WTC11 (cell line): Measurements from ENCODE around the gene TMEM205. TPM values are rescaled to one million over a fixed set of nuclear protein-coding genes. Genes with fewer than 3 reads are reported as not detected.
"Not testable (repeated sequence)": the region's sequence is repeated elsewhere in the genome, so short reads cannot be mapped to it uniquely, and the experiment has no call there.

Experiments used
- ATAC-seq: fragments of 200-7000 bp; cut with Tn5 transposase; 2 replicates; pipeline ENCODE4 v1.10.0; 2021; ENCODE audit warnings: mild to moderate bottlenecking, moderate library complexity
- CTCF ChIA-PET: fragments of 300-600 bp; sonication (Branson Sonifier 250); formaldehyde crosslinking; loops from one replicate; lab custom pipeline; 2021; ENCODE audit warnings: antibody characterized with exemption; lab: Charles Lee
- POLR2A ChIA-PET: fragments of 350-600 bp; sonication (Branson Sonifier 250); formaldehyde crosslinking; loops from one replicate; lab custom pipeline; 2021; ENCODE audit warnings: antibody characterized with exemption; lab: Charles Lee
- DNase-seq: peaks from one replicate; pipeline ENCODE4 v3.0.0; 2021; ENCODE audit warnings: low spot score
- H3K27ac Mint-ChIP-seq: 2 replicates; pipeline ENCODE4 v1.8.0; 2021; ENCODE audit warnings: mixed read lengths
- H3K27me3 Mint-ChIP-seq: 2 replicates; pipeline ENCODE4 v1.8.0; 2021; ENCODE audit warnings: low read depth, mild to moderate bottlenecking, moderate library complexity, mixed read lengths
- H3K36me3 Mint-ChIP-seq: 2 replicates; pipeline ENCODE4 v1.8.0; 2021; ENCODE audit warnings: mixed read lengths
- H3K4me1 Mint-ChIP-seq: 2 replicates; pipeline ENCODE4 v1.8.0; 2022; ENCODE audit warnings: mixed read lengths
- H3K4me3 Mint-ChIP-seq: 2 replicates; pipeline ENCODE4 v1.8.0; 2021; ENCODE audit warnings: mild to moderate bottlenecking, moderate library complexity, mixed read lengths
- H3K9me3 Mint-ChIP-seq: 2 replicates; pipeline ENCODE4 v1.8.0; 2021; ENCODE audit warnings: mixed read lengths
- CBFB ChIP-seq: sonication (generic); formaldehyde crosslinking; IDR thresholded peaks from 2 replicates; pipeline ENCODE4 v1.8.1; 2022; ENCODE audit warnings: mild to moderate bottlenecking, low read depth, missing genetic modification reagents
- CREB1 ChIP-seq: sonication (generic); formaldehyde crosslinking; IDR thresholded peaks from 2 replicates; pipeline ENCODE4 v1.8.0; 2023; ENCODE audit warnings: mild to moderate bottlenecking, missing genetic modification reagents
- CREM ChIP-seq: sonication (generic); formaldehyde crosslinking; IDR thresholded peaks from 2 replicates; pipeline ENCODE4 v1.8.1; 2022; ENCODE audit warnings: mild to moderate bottlenecking, missing genetic modification reagents, moderate library complexity
- NFATC4 ChIP-seq: fragments of 250-450 bp; sonication (Bioruptor Pico); IDR thresholded peaks from 2 replicates; pipeline ENCODE4 v1.9.0; 2021; ENCODE audit warnings: mild to moderate bottlenecking
- PRRX2 ChIP-seq: fragments of 250-450 bp; sonication (Bioruptor Pico); IDR thresholded peaks from 2 replicates; pipeline ENCODE4 v1.8.0; 2021; ENCODE audit warnings: mild to moderate bottlenecking
- SMAD3 ChIP-seq: sonication (generic); formaldehyde crosslinking; IDR thresholded peaks from 2 replicates; pipeline ENCODE4 v1.8.0; 2022; ENCODE audit warnings: missing genetic modification reagents, mild to moderate bottlenecking, borderline replicate concordance
- SP1 ChIP-seq: sonication (generic); formaldehyde crosslinking; conservative IDR thresholded peaks from 2 replicates; pipeline ENCODE4 v1.8.1; 2022; ENCODE audit warnings: missing genetic modification reagents
- TEAD4 ChIP-seq: sonication (generic); formaldehyde crosslinking; IDR thresholded peaks from 2 replicates; pipeline ENCODE4 v1.8.0; 2022; ENCODE audit warnings: mild to moderate bottlenecking, missing genetic modification reagents
- ZBTB43 ChIP-seq: sonication (generic); formaldehyde crosslinking; IDR thresholded peaks from 2 replicates; pipeline ENCODE4 v1.8.1; 2023; ENCODE audit warnings: mild to moderate bottlenecking, missing genetic modification reagents
- ZNF121 ChIP-seq: sonication (generic); formaldehyde crosslinking; IDR thresholded peaks from 2 replicates; pipeline ENCODE4 v1.8.0; 2023; ENCODE audit warnings: missing genetic modification reagents
- ZNF219 ChIP-seq: sonication (generic); formaldehyde crosslinking; IDR thresholded peaks from 2 replicates; pipeline ENCODE4 v1.8.0; 2023; ENCODE audit warnings: missing genetic modification reagents, mild to moderate bottlenecking, borderline replicate concordance
- ZNF317 ChIP-seq: sonication (generic); formaldehyde crosslinking; IDR thresholded peaks from 2 replicates; pipeline ENCODE4 v1.8.1; 2023; ENCODE audit warnings: low read depth, mild to moderate bottlenecking, moderate library complexity, missing genetic modification reagents, borderline replicate concordance
- ZNF671 ChIP-seq: fragments of 250-450 bp; sonication (Bioruptor Pico); IDR thresholded peaks from 2 replicates; pipeline ENCODE4 v1.8.0; 2021; ENCODE audit warnings: mild to moderate bottlenecking
- total RNA-seq: library from RNA; stranded (reverse); gene quantifications from 3 replicates; pipeline ENCODE4 v1.2.3, GENCODE V29; 2021
- TF ChIP-seq, protein P1 (sequence below): sonication (generic); formaldehyde crosslinking; IDR thresholded peaks from 2 replicates; pipeline ENCODE4 v1.8.1; 2022; ENCODE audit warnings: mild to moderate bottlenecking, moderate library complexity, missing genetic modification reagents
- TF ChIP-seq, protein P2 (sequence below): sonication (generic); formaldehyde crosslinking; IDR thresholded peaks from 2 replicates; pipeline ENCODE4 v1.8.0; 2022; ENCODE audit warnings: mild to moderate bottlenecking, missing genetic modification reagents
- TF ChIP-seq, protein P3 (sequence below): sonication (generic); formaldehyde crosslinking; IDR thresholded peaks from 2 replicates; pipeline ENCODE4 v1.8.1; 2022; ENCODE audit warnings: low read depth, mild to moderate bottlenecking, moderate library complexity, missing genetic modification reagents, borderline replicate concordance
- TF ChIP-seq, protein P4 (sequence below): fragments of 250-450 bp; sonication (Bioruptor Pico); IDR thresholded peaks from 2 replicates; pipeline ENCODE4 v1.9.0; 2021; ENCODE audit warnings: mild to moderate bottlenecking, borderline replicate concordance
- TF ChIP-seq, protein P5 (sequence below): sonication (generic); formaldehyde crosslinking; IDR thresholded peaks from 2 replicates; pipeline ENCODE4 v1.8.1; 2022; ENCODE audit warnings: low read depth, missing genetic modification reagents, borderline replicate concordance

The TMEM205 gene
- total RNA-seq, 1 experiment from 2014 or later, result 69.9 TPM

DNA sequence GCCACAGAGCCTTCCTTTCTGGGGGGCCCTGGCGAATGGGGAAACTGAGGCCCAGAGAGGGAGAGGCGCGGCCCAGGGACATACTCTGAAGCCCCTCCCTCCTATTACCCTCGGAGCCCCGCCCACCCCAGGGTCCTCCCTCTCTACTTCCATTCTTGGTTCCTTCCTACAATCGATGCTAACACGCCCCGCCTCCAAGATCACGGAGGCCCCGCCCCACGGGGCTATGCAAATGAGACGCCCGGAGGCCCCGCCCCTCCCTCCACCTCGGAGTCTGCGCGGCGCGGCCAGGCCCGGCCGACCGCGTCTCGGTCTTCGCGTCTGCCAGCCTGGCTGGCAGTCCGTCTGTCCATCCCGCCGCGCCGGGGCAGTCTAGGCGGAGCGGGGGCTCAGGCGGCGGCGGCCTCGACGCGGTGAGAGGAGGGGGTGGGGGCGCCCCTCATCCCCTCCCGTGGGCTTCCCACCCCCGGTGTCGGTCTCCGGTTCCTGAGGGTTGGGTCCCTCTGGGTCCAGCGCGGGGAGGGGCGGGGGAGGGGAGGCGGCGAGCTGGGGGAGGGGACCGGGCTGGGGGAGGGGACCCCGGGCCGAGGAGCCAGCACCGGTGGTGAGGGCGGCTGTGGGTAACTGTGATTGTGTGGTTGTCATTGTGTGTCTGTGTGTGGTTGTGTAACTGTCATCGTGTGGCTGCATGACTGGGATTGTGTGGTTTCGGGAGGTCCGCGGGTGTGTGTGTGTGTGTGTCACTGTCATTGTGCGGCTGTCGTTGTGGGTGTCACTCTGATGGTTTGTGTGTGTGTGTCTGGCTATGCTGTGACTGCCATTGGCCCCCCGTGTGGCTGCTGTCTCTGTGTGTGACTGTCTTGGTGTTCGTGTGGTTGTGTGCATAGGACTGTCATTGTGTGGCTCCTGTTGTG is 9.3 kb upstream of the TMEM205 start, which contains the start of gene PLPPR2:
PLPPR2 (plus strand) TSS at position 273 of the 914 bp plus-strand sequence. CDS start 2,242 bp downstream, outside the sequence.
- ATAC-seq (peak; percentile 95), DNase-seq (peak; percentile 99)
- no peak for TF ChIP-seq CREM
- TF ChIP-seq SP1 (CRISPR knock-in tag), result peak; percentile 67
- TF ChIP-seq, protein P1, sequence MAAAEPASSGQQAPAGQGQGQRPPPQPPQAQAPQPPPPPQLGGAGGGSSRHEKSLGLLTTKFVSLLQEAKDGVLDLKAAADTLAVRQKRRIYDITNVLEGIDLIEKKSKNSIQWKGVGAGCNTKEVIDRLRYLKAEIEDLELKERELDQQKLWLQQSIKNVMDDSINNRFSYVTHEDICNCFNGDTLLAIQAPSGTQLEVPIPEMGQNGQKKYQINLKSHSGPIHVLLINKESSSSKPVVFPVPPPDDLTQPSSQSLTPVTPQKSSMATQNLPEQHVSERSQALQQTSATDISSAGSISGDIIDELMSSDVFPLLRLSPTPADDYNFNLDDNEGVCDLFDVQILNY, result peak; percentile 46; the same call in 1 of the 2 replicates
- ChIA-PET POLR2A (no interaction called here), CTCF (no interaction called here)
- no peak within 1 kb of the TSS for H3K27ac Mint-ChIP-seq
- H3K27me3 Mint-ChIP-seq, result peaks cover 74% of the 10 kb centered on the region
- H3K9me3 Mint-ChIP-seq, result no peaks in the 10 kb centered on the region
- H3K4me3 Mint-ChIP-seq, result peak within 1 kb of the TSS; percentile 75
- H3K36me3 Mint-ChIP-seq, result no peaks in the 10 kb centered on the region
- peaks cover 14% of the 10 kb centered on the region for H3K4me1 Mint-ChIP-seq

DNA sequence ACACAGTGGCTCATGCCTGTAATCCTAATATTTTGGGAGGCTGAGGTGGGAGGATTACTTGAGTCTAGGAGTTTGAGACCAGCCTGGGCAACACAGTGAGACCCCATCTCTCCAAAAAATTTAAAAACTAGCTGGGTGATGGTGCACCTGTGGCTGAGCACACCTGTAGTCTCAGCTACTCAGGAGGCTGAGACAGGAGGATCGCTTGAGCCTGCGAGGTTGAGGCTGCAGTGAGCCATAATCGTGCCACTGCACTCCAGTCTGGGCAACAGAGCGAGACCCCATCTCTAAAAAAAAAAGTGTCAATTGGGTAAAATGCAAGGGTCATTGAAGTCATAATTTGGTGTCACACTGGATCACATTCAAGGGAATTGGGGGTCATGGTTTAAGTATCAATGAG is 8.0 kb upstream of the TMEM205 start:
- POLR2A ChIA-PET, CTCF ChIA-PET: not testable (repeated sequence)

GRCh38 chr19:11349171-11349570 is 3.1 kb upstream of the TMEM205 start:
- Mint-ChIP-seq H3K36me3 (peaks cover 4% of the 10 kb centered on the region; the same call in 1 of the 2 replicates), H3K4me3 (no peak overlapping the region), H3K27me3 (peaks cover 38% of the 10 kb centered on the region), H3K27ac (no peak overlapping the region), H3K4me1 (peaks cover 26% of the 10 kb centered on the region), H3K9me3 (peaks cover 10% of the 10 kb centered on the region)
- ATAC-seq, result no peak
- DNase-seq, result no peak
- CTCF ChIA-PET, result no interaction called here
- POLR2A ChIA-PET, result no interaction called here
- TF ChIP-seq SMAD3 (CRISPR knock-in tag) (no peak), CREB1 (CRISPR knock-in tag) (no peak), NFATC4 (CRISPR knock-in tag) (no peak), ZBTB43 (CRISPR knock-in tag) (no peak), CBFB (CRISPR knock-in tag) (no peak), TEAD4 (no peak), ZNF219 (CRISPR knock-in tag) (no peak), ZNF317 (CRISPR knock-in tag) (no peak), PRRX2 (no peak), ZNF671 (CRISPR knock-in tag) (no peak)
- TF ChIP-seq, protein P2, sequence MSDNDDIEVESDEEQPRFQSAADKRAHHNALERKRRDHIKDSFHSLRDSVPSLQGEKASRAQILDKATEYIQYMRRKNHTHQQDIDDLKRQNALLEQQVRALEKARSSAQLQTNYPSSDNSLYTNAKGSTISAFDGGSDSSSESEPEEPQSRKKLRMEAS (CRISPR knock-in tag), result no peak
- TF ChIP-seq, protein P3, sequence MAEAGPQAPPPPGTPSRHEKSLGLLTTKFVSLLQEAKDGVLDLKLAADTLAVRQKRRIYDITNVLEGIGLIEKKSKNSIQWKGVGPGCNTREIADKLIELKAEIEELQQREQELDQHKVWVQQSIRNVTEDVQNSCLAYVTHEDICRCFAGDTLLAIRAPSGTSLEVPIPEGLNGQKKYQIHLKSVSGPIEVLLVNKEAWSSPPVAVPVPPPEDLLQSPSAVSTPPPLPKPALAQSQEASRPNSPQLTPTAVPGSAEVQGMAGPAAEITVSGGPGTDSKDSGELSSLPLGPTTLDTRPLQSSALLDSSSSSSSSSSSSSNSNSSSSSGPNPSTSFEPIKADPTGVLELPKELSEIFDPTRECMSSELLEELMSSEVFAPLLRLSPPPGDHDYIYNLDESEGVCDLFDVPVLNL, result no peak
- TF ChIP-seq, protein P4, sequence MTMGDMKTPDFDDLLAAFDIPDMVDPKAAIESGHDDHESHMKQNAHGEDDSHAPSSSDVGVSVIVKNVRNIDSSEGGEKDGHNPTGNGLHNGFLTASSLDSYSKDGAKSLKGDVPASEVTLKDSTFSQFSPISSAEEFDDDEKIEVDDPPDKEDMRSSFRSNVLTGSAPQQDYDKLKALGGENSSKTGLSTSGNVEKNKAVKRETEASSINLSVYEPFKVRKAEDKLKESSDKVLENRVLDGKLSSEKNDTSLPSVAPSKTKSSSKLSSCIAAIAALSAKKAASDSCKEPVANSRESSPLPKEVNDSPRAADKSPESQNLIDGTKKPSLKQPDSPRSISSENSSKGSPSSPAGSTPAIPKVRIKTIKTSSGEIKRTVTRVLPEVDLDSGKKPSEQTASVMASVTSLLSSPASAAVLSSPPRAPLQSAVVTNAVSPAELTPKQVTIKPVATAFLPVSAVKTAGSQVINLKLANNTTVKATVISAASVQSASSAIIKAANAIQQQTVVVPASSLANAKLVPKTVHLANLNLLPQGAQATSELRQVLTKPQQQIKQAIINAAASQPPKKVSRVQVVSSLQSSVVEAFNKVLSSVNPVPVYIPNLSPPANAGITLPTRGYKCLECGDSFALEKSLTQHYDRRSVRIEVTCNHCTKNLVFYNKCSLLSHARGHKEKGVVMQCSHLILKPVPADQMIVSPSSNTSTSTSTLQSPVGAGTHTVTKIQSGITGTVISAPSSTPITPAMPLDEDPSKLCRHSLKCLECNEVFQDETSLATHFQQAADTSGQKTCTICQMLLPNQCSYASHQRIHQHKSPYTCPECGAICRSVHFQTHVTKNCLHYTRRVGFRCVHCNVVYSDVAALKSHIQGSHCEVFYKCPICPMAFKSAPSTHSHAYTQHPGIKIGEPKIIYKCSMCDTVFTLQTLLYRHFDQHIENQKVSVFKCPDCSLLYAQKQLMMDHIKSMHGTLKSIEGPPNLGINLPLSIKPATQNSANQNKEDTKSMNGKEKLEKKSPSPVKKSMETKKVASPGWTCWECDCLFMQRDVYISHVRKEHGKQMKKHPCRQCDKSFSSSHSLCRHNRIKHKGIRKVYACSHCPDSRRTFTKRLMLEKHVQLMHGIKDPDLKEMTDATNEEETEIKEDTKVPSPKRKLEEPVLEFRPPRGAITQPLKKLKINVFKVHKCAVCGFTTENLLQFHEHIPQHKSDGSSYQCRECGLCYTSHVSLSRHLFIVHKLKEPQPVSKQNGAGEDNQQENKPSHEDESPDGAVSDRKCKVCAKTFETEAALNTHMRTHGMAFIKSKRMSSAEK (CRISPR knock-in tag), result no peak
- TF ChIP-seq, protein P5, sequence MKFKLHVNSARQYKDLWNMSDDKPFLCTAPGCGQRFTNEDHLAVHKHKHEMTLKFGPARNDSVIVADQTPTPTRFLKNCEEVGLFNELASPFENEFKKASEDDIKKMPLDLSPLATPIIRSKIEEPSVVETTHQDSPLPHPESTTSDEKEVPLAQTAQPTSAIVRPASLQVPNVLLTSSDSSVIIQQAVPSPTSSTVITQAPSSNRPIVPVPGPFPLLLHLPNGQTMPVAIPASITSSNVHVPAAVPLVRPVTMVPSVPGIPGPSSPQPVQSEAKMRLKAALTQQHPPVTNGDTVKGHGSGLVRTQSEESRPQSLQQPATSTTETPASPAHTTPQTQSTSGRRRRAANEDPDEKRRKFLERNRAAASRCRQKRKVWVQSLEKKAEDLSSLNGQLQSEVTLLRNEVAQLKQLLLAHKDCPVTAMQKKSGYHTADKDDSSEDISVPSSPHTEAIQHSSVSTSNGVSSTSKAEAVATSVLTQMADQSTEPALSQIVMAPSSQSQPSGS (CRISPR knock-in tag), result no peak

More for the DNA sequence above, 8.0 kb upstream of the TMEM205 start:
- H3K9me3 Mint-ChIP-seq, H3K4me3 Mint-ChIP-seq, H3K36me3 Mint-ChIP-seq, ATAC-seq, DNase-seq, H3K27ac Mint-ChIP-seq: not testable (repeated sequence)
- Mint-ChIP-seq H3K4me1 (peaks cover 12% of the 10 kb centered on the region), H3K27me3 (peaks cover 73% of the 10 kb centered on the region)
- peak; percentile 90 for TF ChIP-seq ZNF121
